T-helper 2 cell treated with Interferon-gamma antibody and Interleukin-4, amounts not matched to agents 5 μg/mL and 100 μg/mL, for 36 hours (primary cell): ENCODE measurements around the gene MFSD12.
"Not testable (repeated sequence)": the region's sequence is repeated elsewhere in the genome, so short reads cannot be mapped to it uniquely, and the experiment has no call there.

Source experiments
- DNase-seq: peaks from one replicate; pipeline ENCODE4 v3.0.0; 2021; ENCODE audit warnings: low spot score
- H3K27ac Mint-ChIP-seq: one replicate; pipeline ENCODE4 v1.8.0; 2021; ENCODE audit warnings: mild to moderate bottlenecking, mixed read lengths
- H3K27me3 Mint-ChIP-seq: one replicate; pipeline ENCODE4 v1.8.0; 2021; ENCODE audit warnings: low read depth, mixed read lengths
- H3K36me3 Mint-ChIP-seq: one replicate; pipeline ENCODE4 v1.8.0; 2021; ENCODE audit warnings: low read depth, mixed read lengths
- H3K4me1 Mint-ChIP-seq: one replicate; pipeline ENCODE4 v1.8.0; 2021; ENCODE audit warnings: low read depth, mixed read lengths
- H3K4me3 Mint-ChIP-seq: one replicate; pipeline ENCODE4 v1.8.0; 2022; ENCODE audit warnings: mild to moderate bottlenecking, moderate library complexity, mixed read lengths
- H3K9me3 Mint-ChIP-seq: one replicate; pipeline ENCODE4 v1.8.0; 2021; ENCODE audit warnings: mixed read lengths

The MFSD12 gene

DNA sequence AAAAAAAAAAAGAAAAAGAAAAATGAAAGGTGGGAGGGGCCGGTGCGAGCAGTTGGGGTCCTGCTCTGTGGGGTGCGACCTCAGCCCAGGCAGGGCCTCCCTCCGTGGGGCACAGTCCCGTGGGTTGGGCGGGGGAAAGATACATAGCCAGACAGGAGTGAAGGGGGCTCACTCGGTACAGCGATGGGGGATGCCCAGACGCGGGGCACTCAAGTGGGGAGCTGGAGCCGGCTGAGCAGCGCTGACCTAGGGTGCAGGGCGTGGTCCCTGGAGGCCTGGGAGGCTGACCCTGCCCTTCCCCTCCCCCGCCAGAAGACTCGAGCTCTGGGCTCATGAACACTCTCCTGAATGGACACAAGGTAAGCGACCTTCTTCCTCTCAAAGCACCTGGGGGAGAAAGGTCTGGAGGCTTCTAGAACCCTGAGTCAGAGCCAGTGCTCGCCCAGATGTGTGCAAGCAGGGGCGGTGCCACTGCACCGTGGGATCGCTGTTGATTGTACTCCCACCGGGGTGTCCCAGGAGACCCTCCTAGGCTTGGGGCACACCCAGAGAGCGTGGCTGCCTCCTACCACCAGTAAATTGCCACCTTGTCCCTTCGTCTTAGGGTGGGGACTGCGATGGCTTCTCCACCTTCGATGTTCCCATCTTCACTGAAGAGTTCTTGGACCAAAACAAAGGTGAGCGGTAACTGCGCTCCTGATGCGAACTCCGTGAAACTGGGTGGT, 18.7 kb upstream of the MFSD12 start:
- no peak overlapping the region for H3K4me3 Mint-ChIP-seq
- H3K9me3 Mint-ChIP-seq = no peaks in the 10 kb centered on the region
- DNase-seq = no peak
- peaks cover 8% of the 10 kb centered on the region for H3K4me1 Mint-ChIP-seq
- no peaks in the 10 kb centered on the region for H3K27me3 Mint-ChIP-seq
- H3K36me3 Mint-ChIP-seq = peaks cover 12% of the 10 kb centered on the region
- H3K27ac Mint-ChIP-seq = no peak overlapping the region

DNA sequence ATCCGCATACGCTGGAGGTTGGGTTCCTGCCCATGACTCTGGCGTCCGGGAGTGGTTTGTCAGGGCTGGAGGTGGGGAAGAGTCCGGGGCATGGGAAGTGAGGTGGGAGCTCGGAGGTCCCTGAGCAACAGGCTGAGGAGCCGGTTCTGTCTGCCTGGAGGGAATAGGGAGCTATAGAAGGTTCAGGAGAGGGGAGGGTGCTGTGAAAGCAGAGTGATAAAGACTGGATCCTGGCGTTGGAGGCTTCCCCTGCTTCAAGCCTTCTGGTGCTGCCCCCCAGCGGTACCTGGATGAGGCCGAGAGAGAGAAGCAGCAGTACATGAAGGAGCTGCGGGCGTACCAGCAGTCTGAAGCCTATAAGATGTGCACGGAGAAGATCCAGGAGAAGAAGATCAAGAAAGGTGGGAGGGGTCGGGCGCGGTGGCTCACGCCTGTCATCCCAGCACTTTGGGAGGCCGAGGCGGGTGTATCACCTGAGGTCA, 17.9 kb upstream of the MFSD12 start:
- Mint-ChIP-seq H3K4me3 (peak overlapping the region; percentile 36), H3K27ac (no peak overlapping the region), H3K9me3 (no peaks in the 10 kb centered on the region), H3K4me1 (peaks cover 8% of the 10 kb centered on the region), H3K36me3 (peaks cover 12% of the 10 kb centered on the region), H3K27me3 (no peaks in the 10 kb centered on the region)
- DNase-seq = no peak

DNA sequence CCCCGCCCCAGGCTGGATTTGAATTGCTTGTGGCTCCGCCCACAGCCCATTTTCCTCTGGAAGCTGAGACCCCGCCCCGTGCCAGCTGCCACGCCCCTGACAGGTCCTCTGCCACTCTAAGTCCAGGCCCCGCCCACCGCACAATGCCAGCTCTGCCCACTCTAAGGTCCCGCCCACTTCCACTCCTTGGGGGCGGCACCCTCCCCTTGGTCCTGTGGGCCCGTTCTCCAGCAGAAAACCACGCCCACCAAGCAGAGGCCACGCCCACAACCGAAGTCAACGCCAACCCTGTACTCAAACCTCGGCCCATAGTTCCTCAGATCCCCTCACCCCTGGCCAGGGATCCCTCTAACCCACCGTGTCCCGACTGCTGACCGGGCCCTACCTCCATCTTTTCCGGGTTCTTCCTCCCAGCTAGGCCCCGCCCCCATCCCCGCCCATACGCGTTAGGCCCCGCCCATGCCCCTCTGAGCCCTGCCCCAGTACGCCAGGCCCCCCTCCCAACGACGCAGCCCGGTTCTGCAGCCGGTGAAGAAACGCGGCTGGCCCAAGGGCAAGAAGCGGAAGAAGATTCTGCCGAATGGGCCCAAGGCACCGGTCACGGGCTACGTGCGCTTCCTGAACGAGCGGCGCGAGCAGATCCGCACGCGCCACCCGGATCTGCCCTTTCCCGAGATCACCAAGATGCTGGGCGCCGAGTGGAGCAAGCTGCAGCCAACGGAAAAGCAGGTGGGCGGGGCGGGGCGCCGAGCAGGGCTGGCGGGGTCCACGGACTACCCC, 16.7 kb upstream of the MFSD12 start:
- no peaks in the 10 kb centered on the region for H3K9me3 Mint-ChIP-seq
- H3K36me3 Mint-ChIP-seq = peaks cover 12% of the 10 kb centered on the region
- peak overlapping the region; percentile 80 for H3K27ac Mint-ChIP-seq
- DNase-seq = peak; percentile 91
- H3K4me3 Mint-ChIP-seq = peak overlapping the region; percentile 76
- H3K27me3 Mint-ChIP-seq = no peaks in the 10 kb centered on the region
- H3K4me1 Mint-ChIP-seq = peaks cover 8% of the 10 kb centered on the region

DNA sequence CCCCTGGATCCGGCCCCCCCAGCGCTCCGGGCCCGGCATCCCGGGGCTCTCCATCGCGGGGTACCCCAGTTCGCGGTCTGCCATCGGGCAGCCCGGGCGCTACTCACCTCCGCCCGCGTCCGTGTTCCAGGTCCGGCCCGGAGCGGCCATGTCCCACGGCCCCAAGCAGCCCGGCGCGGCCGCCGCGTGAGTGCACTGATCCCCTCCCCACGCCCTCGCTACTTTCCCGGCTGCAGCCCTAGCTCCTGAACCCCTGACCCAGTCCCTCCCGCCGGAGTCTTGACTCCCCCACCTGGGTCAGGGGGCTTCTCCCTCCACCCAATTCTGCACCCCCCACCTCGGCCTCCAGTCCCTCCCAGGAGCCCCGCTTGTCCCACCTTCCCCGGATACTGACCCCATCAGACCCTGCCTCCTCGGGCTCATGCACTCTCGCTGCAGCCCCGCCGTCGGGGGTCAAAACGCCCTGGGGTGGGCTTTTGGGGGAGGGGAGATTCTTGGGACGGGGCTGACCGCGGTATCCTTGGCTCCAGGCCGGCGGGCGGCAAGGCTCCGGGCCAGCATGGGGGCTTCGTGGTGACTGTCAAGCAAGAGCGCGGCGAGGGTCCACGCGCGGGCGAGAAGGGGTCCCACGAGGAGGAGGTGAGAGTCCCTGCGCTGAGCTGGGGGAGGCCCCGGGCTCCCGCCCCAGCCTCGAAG, 15.9 kb upstream of the MFSD12 start:
- DNase-seq = no peak
- peaks cover 8% of the 10 kb centered on the region for H3K4me1 Mint-ChIP-seq
- peaks cover 12% of the 10 kb centered on the region for H3K36me3 Mint-ChIP-seq
- H3K9me3 Mint-ChIP-seq = no peaks in the 10 kb centered on the region
- peak overlapping the region; percentile 76 for H3K4me3 Mint-ChIP-seq
- no peaks in the 10 kb centered on the region for H3K27me3 Mint-ChIP-seq
- peak overlapping the region; percentile 67 for H3K27ac Mint-ChIP-seq

DNA sequence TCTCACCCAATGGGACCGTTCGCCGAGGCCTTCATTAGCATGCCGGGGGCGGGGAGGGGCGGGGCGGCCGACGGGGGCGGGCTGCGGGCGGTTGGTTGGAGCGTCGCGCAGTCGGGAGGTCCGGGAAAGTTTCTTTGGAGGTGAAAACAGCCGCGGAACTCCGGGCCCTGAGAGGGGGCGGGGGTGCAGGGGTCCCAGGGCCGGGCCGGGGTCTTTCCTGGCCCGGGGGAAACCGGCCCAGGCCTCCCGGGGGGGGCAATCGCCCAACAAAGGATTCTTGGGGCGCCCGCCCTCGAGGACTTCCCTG, 15.4 kb upstream of the MFSD12 start, which contains the start of gene HMG20B:
HMG20B (plus strand) TSS at position 90 of the 307 bp plus-strand sequence. CDS start 366 bp downstream, outside the sequence.
- H3K4me3 Mint-ChIP-seq = peak within 1 kb of the TSS; percentile 76
- peak within 1 kb of the TSS; percentile 80 for H3K27ac Mint-ChIP-seq
- no peaks in the 10 kb centered on the region for H3K27me3 Mint-ChIP-seq
- peaks cover 12% of the 10 kb centered on the region for H3K36me3 Mint-ChIP-seq
- DNase-seq = no peak
- H3K4me1 Mint-ChIP-seq = peaks cover 8% of the 10 kb centered on the region
- H3K9me3 Mint-ChIP-seq = no peaks in the 10 kb centered on the region

DNA sequence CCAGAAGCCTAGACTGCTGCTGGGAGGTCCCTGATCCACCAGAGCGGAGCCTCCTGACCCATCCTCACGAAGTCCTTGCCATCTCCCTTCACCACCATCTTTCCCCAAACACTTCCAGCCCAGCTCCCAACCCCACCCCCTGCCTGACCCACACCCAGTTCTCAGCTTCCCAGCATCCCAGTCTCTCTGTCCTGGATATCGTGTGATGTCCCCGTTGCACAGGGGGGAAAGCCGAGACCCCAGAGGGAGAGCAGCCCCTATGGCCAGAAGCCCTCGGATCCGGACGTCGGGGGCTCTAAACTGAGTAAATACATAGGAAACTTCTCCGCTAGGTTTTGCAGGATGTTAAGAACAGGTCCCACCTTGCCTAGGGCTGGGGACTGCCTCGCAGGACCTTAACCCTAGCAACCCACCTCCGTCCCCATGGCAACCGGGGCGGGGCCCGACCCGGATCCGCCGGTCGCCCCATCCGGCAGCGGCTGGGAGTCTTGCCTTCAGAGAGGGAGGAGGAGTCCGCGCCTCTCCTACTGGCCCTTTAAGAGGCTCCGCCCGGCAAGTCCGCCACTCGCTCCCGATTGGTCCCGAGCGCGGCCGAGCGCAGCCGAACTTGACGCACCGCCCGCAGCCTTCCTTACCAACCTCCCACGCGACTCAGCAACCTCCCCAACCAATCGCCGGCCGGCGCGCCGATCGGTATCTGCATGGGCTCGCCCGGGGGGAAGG, 14.9 kb upstream of the MFSD12 start:
- Mint-ChIP-seq H3K4me1 (peaks cover 8% of the 10 kb centered on the region), H3K4me3 (peak overlapping the region; percentile 75), H3K27me3 (no peaks in the 10 kb centered on the region), H3K9me3 (no peaks in the 10 kb centered on the region), H3K36me3 (peaks cover 12% of the 10 kb centered on the region), H3K27ac (peak overlapping the region; percentile 63)
- peak; percentile 99 for DNase-seq

DNA sequence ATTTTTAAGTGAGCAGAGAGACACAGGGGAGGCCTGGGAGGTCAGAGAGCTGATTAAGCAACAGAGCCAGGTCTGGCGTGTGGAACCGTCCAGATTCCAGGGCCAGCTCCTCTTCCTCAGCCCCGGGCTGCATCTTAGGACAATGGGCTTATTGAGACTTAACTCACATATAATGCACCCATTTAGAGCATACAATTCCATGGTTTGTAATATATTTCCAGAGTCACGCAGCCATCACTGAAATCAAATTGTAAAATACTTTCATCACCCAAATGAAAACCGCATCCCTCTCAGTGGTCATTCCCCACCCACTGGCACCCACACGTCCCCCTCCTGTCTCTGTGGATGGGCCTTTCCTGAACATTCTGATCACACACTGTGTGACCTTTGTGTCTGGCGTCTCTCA, 13.2 kb upstream of the MFSD12 start:
- DNase-seq = no peak
- Mint-ChIP-seq H3K4me1 (peaks cover 8% of the 10 kb centered on the region), H3K4me3 (no peak overlapping the region), H3K27me3 (no peaks in the 10 kb centered on the region), H3K9me3 (no peaks in the 10 kb centered on the region), H3K27ac (no peak overlapping the region), H3K36me3 (peaks cover 9% of the 10 kb centered on the region)

DNA sequence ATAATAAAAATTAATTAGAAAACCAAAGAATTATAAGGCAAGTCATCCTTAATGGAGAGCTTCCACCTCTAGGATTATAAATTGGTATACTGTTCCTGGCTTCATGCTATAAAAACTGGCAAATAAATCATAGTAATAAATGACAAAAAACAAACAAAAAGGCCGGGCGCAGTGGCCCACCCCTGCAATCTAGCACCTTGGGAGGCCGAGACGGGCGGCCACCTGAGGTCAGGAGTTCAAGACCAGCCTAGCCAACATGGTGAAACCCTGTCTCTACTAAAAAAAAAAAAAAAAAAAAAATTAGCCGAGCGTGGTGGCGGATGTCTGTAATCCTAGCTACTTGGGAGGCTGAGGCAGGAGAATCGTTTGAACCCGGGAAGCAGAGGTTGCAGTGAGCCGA, 12.7 kb upstream of the MFSD12 start:
- H3K4me1 Mint-ChIP-seq, H3K4me3 Mint-ChIP-seq, H3K27ac Mint-ChIP-seq, H3K27me3 Mint-ChIP-seq, H3K9me3 Mint-ChIP-seq, DNase-seq, H3K36me3 Mint-ChIP-seq: not testable (repeated sequence)

DNA sequence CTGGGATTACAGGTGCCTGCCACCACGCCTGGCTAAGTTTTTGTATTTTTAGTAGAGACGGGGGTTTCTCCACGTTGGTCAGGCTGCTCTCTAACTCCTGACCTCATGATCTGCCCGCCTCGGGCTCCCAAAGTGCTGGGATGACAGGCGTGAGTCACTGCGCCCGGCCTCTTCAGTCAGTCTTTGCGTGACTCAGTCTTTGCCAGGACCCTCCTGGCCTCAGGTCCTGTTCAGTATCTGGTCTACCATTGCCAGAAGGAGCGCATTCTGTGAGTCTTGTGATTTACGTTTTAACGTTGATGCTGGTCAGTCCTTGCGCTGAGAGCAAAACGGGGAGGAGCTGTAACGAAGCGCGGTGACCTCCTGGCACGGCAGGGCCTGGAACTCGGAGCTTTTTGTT, 7.8 kb upstream of the MFSD12 start:
- Mint-ChIP-seq H3K27me3 (no peaks in the 10 kb centered on the region), H3K27ac (no peak overlapping the region), H3K4me1 (no peaks in the 10 kb centered on the region), H3K36me3 (no peaks in the 10 kb centered on the region), H3K4me3 (no peak overlapping the region), H3K9me3 (no peaks in the 10 kb centered on the region)
- no peak for DNase-seq

DNA sequence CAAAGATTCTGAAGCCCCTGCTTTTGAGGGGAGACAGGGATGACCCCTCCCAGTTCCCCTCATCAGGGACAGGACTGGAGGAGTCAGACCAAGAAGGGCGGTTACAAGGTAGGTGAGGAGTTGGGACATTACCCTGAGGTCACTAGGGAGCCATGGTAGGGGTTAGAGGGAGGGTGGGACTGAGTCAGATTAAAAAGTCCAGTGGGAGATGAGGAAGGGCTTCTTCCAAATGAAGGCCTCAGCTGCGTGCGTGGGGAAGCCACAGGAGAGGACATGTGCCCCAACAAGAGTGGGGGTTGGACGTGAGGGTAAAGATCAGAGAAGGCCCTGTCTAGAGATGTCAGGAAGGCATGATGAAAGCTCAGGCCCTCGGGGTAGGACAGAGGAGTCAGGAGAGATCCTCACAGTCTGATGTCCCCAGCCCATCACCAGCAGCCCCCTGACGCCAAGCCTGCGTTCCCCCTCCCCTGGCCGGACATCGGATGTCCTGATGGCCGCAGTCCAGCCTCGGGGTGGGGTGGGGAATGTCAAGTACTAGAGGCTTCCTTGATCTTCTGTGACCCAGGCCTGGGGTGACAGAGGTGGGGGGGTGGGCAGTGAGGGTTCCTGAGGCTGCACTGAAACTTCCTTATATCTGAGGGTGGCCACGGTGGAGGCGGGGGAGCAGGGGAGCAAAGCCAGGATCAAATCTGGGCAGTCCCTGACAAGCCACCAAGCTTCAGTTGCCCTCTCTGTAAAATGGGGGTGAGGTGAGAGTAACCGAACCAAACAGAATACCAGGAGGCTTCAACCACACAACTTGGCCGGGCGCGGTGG, 6.5 kb upstream of the MFSD12 start:
- no peak overlapping the region for H3K4me3 Mint-ChIP-seq
- no peaks in the 10 kb centered on the region for H3K27me3 Mint-ChIP-seq
- H3K27ac Mint-ChIP-seq = no peak overlapping the region
- no peak for DNase-seq
- no peaks in the 10 kb centered on the region for H3K36me3 Mint-ChIP-seq
- no peaks in the 10 kb centered on the region for H3K4me1 Mint-ChIP-seq
- no peaks in the 10 kb centered on the region for H3K9me3 Mint-ChIP-seq

DNA sequence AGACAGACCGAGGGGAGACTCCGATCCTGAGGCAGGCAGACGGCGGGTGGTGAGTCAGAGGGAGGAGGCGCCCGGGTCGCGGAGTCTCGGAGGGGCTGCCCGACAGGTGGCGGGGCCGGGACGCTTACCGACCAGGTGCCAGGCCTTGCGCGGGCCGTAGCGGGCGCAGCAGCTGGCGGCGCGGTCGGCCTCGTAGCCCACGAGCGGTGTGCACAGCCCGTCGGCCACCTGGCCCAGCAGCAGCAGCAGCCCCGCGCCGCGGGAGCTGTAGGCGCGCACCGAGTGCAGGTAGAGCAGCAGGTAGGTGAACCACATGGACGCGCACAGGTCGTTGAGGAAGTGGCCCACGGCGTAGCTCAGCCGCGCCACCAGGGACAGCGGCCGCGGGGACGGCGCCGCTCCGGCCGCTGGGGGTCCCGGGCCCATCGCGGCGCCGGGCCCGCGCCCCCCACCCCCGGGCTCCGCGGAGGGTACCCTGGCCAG, 367 bp downstream of the MFSD12 start:
- Mint-ChIP-seq H3K27me3 (no peaks in the 10 kb centered on the region), H3K4me1 (peaks cover 31% of the 10 kb centered on the region), H3K36me3 (peaks cover 9% of the 10 kb centered on the region), H3K27ac (peak overlapping the region; percentile 94), H3K9me3 (no peaks in the 10 kb centered on the region), H3K4me3 (peak overlapping the region; percentile 100)
- peak; percentile 56 for DNase-seq

DNA sequence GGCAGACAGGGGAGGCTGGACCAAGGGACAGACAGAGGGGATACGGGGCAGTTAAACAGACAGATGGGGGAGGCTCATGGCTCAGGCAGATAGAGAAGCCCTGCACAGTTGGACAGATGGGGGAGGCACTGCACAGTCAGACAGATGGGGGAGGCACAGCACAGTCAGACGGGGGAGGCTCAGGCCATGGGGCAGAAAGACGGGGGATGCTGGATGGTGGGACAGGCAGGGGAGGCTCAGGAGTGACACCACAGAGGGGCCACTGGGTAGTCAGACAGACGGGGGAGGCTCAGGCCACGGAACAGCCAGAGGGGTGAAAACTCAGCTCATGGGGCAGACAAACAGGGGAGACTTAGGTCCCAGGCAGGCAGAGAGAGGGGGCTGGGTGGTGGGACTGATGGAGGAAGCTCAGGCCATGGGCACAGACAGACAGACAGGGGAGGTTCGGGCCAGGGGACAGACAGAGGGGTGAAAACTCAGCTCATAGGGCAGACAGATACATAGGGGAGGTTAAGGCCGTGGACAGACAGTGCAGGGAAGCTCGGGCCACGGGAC, 886 bp downstream of the MFSD12 start:
- Mint-ChIP-seq H3K36me3 (peaks cover 9% of the 10 kb centered on the region), H3K9me3 (no peaks in the 10 kb centered on the region), H3K4me1 (peaks cover 33% of the 10 kb centered on the region), H3K4me3 (peak overlapping the region; percentile 100), H3K27me3 (no peaks in the 10 kb centered on the region), H3K27ac (peak overlapping the region; percentile 94)
- DNase-seq = no peak
